Peyer's patch (tissue), 4 donors: ENCODE measurements around the gene MTUS2.

Experiments used
- CTCF ChIP-seq, 6 experiments: fragments of 450-650 bp in 4 of 6; fragments of 200-600 bp in 2 of 6; sonication (generic) in 1 of 6; IDR thresholded peaks; one replicate each; pipeline ENCODE4 v1.5.1; 2017 to 2019; ENCODE audit warnings: antibody characterized with exemption in 6 of 6, mild to moderate bottlenecking in 3 of 6, moderate library complexity in 1 of 6
- POLR2A ChIP-seq, 2 donors: fragments of 450-650 bp; IDR thresholded peaks; one replicate each; pipeline ENCODE4 v1.5.1; 2017; ENCODE audit warnings: antibody characterized with exemption in 2 of 2, mild to moderate bottlenecking in 2 of 2, moderate library complexity in 2 of 2

- TF ChIP-seq CTCF (IDR thresholded peaks at IDR 0.05) (no peak), POLR2A (IDR thresholded peaks at IDR 0.05) (no peak)
These were observed 682.4 kb downstream of the MTUS2 start for GRCh38 chr13:29502391-29503008.
